Ovary (tissue), 9 donors: ENCODE data around the gene HIVEP3. TPM values are rescaled to one million over a fixed set of nuclear protein-coding genes. Genes with fewer than 3 reads are reported as not detected.

ENCODE experiments used
- DNase-seq, 5 donors: peaks; one replicate each; pipeline ENCODE4 v3.0.0-alpha.2; 2019 to 2020
- H3K27ac ChIP-seq, 2 donors: fragments of 200-600 bp; one replicate each; pipeline versions ENCODE4 v1.5.1 to v1.8.0; 2019 to 2022
- H3K27me3 ChIP-seq: fragments of 200-600 bp; one replicate; pipeline ENCODE4 v1.8.0; 2022
- H3K36me3 ChIP-seq: fragments of 200-600 bp; sonication (generic); one replicate; pipeline ENCODE4 v1.5.1; 2019
- H3K4me1 ChIP-seq: one replicate; pipeline ENCODE4 v1.8.1; 2013; ENCODE audit warnings: mild to moderate bottlenecking, moderate library complexity; ENCODE audit not compliant: insufficient read depth
- H3K4me3 ChIP-seq: fragments of 200-600 bp; sonication (generic); one replicate; pipeline ENCODE4 v1.5.1; 2017
- H3K9me3 ChIP-seq, 2 donors: fragments of 200-600 bp in 1 of 2; sonication (generic) in 1 of 2; one replicate each; pipeline versions ENCODE4 v1.5.1 to v1.8.1; 2013 to 2019; ENCODE audit warnings: mild to moderate bottlenecking in 1 of 2, moderate library complexity in 1 of 2
- CTCF ChIP-seq, 3 donors: fragments of 450-650 bp in 2 of 3; fragments of 200-600 bp in 1 of 3; IDR thresholded peaks; one replicate each; pipeline versions ENCODE4 v1.5.1 to v1.8.0; 2016 to 2022; ENCODE audit warnings: antibody characterized with exemption in 3 of 3, mild to moderate bottlenecking in 1 of 3
- EP300 ChIP-seq: sonication (generic); formaldehyde crosslinking; IDR thresholded peaks from one replicate; pipeline ENCODE4 v1.6.1; 2017; ENCODE audit warnings: antibody characterized with exemption
- POLR2A ChIP-seq: fragments of 450-650 bp; IDR thresholded peaks from one replicate; pipeline ENCODE4 v1.6.1; 2017; ENCODE audit warnings: antibody characterized with exemption, mild to moderate bottlenecking, moderate library complexity
- WGBS, 3 donors: extraction: QIAGEN DNeasy Blood & Tissue Kit in 1 of 3; methylation state at CpG; one replicate each; pipeline versions ENCODE4 v1.1.5 to v1.1.7; 2013 to 2017; 5-methylcytosine and 5-hydroxymethylcytosine counted together
- intact Hi-C, 4 donors: fragments of 100-400 bp; cut with DNase I; formaldehyde crosslinking; loops; one replicate each; pipeline versions ENCODE4 v1.11.0 to v1.15.1; 2022 to 2023
- polyA plus RNA-seq, 2 donors: library from polyadenylated mRNA; stranded (reverse); fragments of 200-250 nt in 1 of 2; fragments of 350-450 nt in 1 of 2; fragmentation: Illumina TruSeq in 1 of 2; extraction: RNeasy Lipid Tissue Mini Kit (QIAGEN cat#74804) in 1 of 2; gene quantifications; one replicate each; pipeline ENCODE4 v1.2.3, GENCODE V29; 2013 to 2014
- total RNA-seq, 7 donors: library from RNA; depleted of rRNA in 2 of 7; stranded (reverse); fragments of >200 nt in 2 of 7; fragmentation: NEBNext Ultra II Directional in 3 of 7; extraction: Animal tissue kit (Norgen Biotek cat#: 25700) in 3 of 7; gene quantifications; one replicate each; pipeline versions ENCODE4 v1.1.0 to v1.2.4, GENCODE V29; 2016 to 2023
- donor health status: DM: no; HTN: no; CAD: no; lungs with moderate emphysema.
- donor health status: DM: no; HTN: no; CAD: no.
- donor health status: Bipolar disorder and iron deficiency.
- donor health status: DM: yes; HTN: yes; CAD: no.
- donor health status: DM: no; HTN: no; CAD: no.
- donor health status: DM: yes; HTN: yes; CAD: no.

HIVEP3 gene
- total and polyA plus RNA-seq, 9 donors: 3.0 to 7.5 (median 5.2) TPM

- Histone ChIP-seq H3K27me3 (no peaks in the 10 kb centered on the region), H3K27ac (no peak overlapping the region), H3K9me3 (no peaks in the 10 kb centered on the region), H3K36me3 (no peaks in the 10 kb centered on the region), H3K4me1 (peaks cover 6% of the 10 kb centered on the region), H3K4me3 (no peak overlapping the region)
- no peak for DNase-seq
- WGBS, 3 donors: 71 to 73% (median 73%) methylated on average over 4 of the region's 4 CpGs
- intact Hi-C loops: no loop called here
- no peak for TF ChIP-seq CTCF (IDR thresholded peaks at IDR 0.05)
- no peak for TF ChIP-seq EP300
- TF ChIP-seq POLR2A: no peak
Observed at GRCh38 chr1:41762251-41762650, 156.5 kb downstream of the HIVEP3 start.

GRCh38 chr1:41758904-41759548 lies 159.7 kb downstream of the HIVEP3 start:
- Histone ChIP-seq H3K36me3 (no peaks in the 10 kb centered on the region), H3K27ac (no peak overlapping the region), H3K4me3 (no peak overlapping the region), H3K4me1 (no peaks in the 10 kb centered on the region), H3K27me3 (no peaks in the 10 kb centered on the region), H3K9me3 (no peaks in the 10 kb centered on the region)
- intact Hi-C loops: no loop called here
- 88 to 95% (median 90%) methylated on average over 3 of the region's 3 CpGs for WGBS, 3 donors
- no peak for TF ChIP-seq POLR2A
- DNase-seq: no peak

GRCh38 chr1:41758500-41758899 lies 160.2 kb downstream of the HIVEP3 start:
- WGBS, 3 donors: 77 to 86% (median 78%) methylated on average over 2 of the region's 2 CpGs

GRCh38 chr1:41754540-41754939 lies 164.2 kb downstream of the HIVEP3 start:
- Histone ChIP-seq H3K4me1 (no peaks in the 10 kb centered on the region), H3K27ac (no peak overlapping the region), H3K27me3 (no peaks in the 10 kb centered on the region), H3K4me3 (no peak overlapping the region), H3K9me3 (no peaks in the 10 kb centered on the region), H3K36me3 (no peaks in the 10 kb centered on the region)
- WGBS, 3 donors: 79 to 86% (median 83%) methylated on average over 6 of the region's 6 CpGs
- TF ChIP-seq EP300 (no peak), POLR2A (no peak), CTCF (IDR thresholded peaks at IDR 0.05) (no peak)
- intact Hi-C loops: no loop called here
- DNase-seq: no peak

More at GRCh38 chr1:41758500-41758899, 160.2 kb downstream of the HIVEP3 start:
- H3K27ac ChIP-seq: no peak overlapping the region
- no peak overlapping the region for H3K4me3 ChIP-seq
- H3K4me1 ChIP-seq: no peaks in the 10 kb centered on the region
- no peaks in the 10 kb centered on the region for H3K9me3 ChIP-seq
- no peaks in the 10 kb centered on the region for H3K27me3 ChIP-seq
- no peaks in the 10 kb centered on the region for H3K36me3 ChIP-seq
- no peak for DNase-seq
- TF ChIP-seq POLR2A (no peak), EP300 (no peak), CTCF (IDR thresholded peaks at IDR 0.05) (no peak)
- intact Hi-C loops: no loop called here

- TF ChIP-seq POLR2A: no peak
- no peak for TF ChIP-seq EP300
- no peak for TF ChIP-seq CTCF (IDR thresholded peaks at IDR 0.05)
- intact Hi-C loops: loop anchor here in 1 of 4 donors (1.0 kb wide), 1 partner anchor 65 kb away; no protein-coding TSS in a partner anchor
- Histone ChIP-seq H3K9me3 (no peaks in the 10 kb centered on the region), H3K36me3 (no peaks in the 10 kb centered on the region), H3K4me1 (no peaks in the 10 kb centered on the region), H3K27ac (no peak overlapping the region), H3K4me3 (no peak overlapping the region), H3K27me3 (no peaks in the 10 kb centered on the region)
- WGBS, 3 donors: 75 to 84% (median 83%) methylated on average over 9 of the region's 9 CpGs
- DNase-seq: no peak
Observed at GRCh38 chr1:41752514-41753170, 166.1 kb downstream of the HIVEP3 start.
